Measurements from ENCODE around the gene RPTOR. TPM values are rescaled to one million over a fixed set of nuclear protein-coding genes. Genes with fewer than 3 reads are reported as not detected.
"Not testable (repeated sequence)": the region's sequence is repeated elsewhere in the genome, so short reads cannot be mapped to it uniquely, and the experiment has no call there.

Gene RPTOR
- total RNA-seq, 1 donor: 29.8 TPM

- Histone ChIP-seq H3K4me3 (ENCODE audit: low read length) (no peak overlapping the region), H3K9me3 (ENCODE audit: low read depth, low read length) (no peaks in the 10 kb centered on the region), H3K27me3 (ENCODE audit: insufficient read depth, low read length) (no peaks in the 10 kb centered on the region), H3K4me1 (ENCODE audit: insufficient read depth, low read length) (peaks cover 50% of the 10 kb centered on the region)
Measured at GRCh38 chr17:80872001-80872500, 327.4 kb downstream of the RPTOR start.

- Histone ChIP-seq H3K4me1 (ENCODE audit: insufficient read depth, low read length) (peaks cover 53% of the 10 kb centered on the region), H3K27me3 (ENCODE audit: insufficient read depth, low read length) (no peaks in the 10 kb centered on the region), H3K9me3 (ENCODE audit: low read depth, low read length) (no peaks in the 10 kb centered on the region), H3K4me3 (ENCODE audit: low read length) (no peak overlapping the region)
Measured at GRCh38 chr17:80872501-80873306, 328.1 kb downstream of the RPTOR start.

- peaks cover 59% of the 10 kb centered on the region for H3K4me1 ChIP-seq (ENCODE audit: insufficient read depth, low read length)
- H3K9me3 ChIP-seq (ENCODE audit: low read depth, low read length): no peaks in the 10 kb centered on the region
Measured at GRCh38 chr17:80873307-80873951, 328.8 kb downstream of the RPTOR start.

GRCh38 chr17:80874866-80875445, 330.3 kb downstream of the RPTOR start:
- H3K9me3 ChIP-seq (ENCODE audit: low read depth, low read length): no peaks in the 10 kb centered on the region
- peaks cover 56% of the 10 kb centered on the region for H3K4me1 ChIP-seq (ENCODE audit: insufficient read depth, low read length)
- no peak overlapping the region for H3K4me3 ChIP-seq (ENCODE audit: low read length)
- H3K27me3 ChIP-seq (ENCODE audit: insufficient read depth, low read length): no peaks in the 10 kb centered on the region

More at GRCh38 chr17:80873307-80873951, 328.8 kb downstream of the RPTOR start:
- Histone ChIP-seq H3K27me3 (ENCODE audit: insufficient read depth, low read length) (no peaks in the 10 kb centered on the region), H3K4me3 (ENCODE audit: low read length) (no peak overlapping the region)

- H3K4me3 ChIP-seq (ENCODE audit: low read length); H3K9me3 ChIP-seq (ENCODE audit: low read depth, low read length); H3K27me3 ChIP-seq (ENCODE audit: insufficient read depth, low read length): not testable (repeated sequence)
- peaks cover 50% of the 10 kb centered on the region for H3K4me1 ChIP-seq (ENCODE audit: insufficient read depth, low read length)
Measured at GRCh38 chr17:80875480-80875995, 330.9 kb downstream of the RPTOR start.

- not testable (repeated sequence) for H3K4me3 ChIP-seq (ENCODE audit: low read length); H3K27me3 ChIP-seq (ENCODE audit: insufficient read depth, low read length); H3K9me3 ChIP-seq (ENCODE audit: low read depth, low read length)
- peaks cover 40% of the 10 kb centered on the region for H3K4me1 ChIP-seq (ENCODE audit: insufficient read depth, low read length)
Measured at GRCh38 chr17:80876456-80876949, 331.9 kb downstream of the RPTOR start.

GRCh38 chr17:80876950-80877728, 332.5 kb downstream of the RPTOR start:
- Histone ChIP-seq H3K9me3 (ENCODE audit: low read depth, low read length) (no peaks in the 10 kb centered on the region), H3K4me1 (ENCODE audit: insufficient read depth, low read length) (peaks cover 34% of the 10 kb centered on the region), H3K27me3 (ENCODE audit: insufficient read depth, low read length) (no peaks in the 10 kb centered on the region), H3K4me3 (ENCODE audit: low read length) (no peak overlapping the region)

GRCh38 chr17:80877729-80878303, 333.2 kb downstream of the RPTOR start:
- H3K4me1 ChIP-seq (ENCODE audit: insufficient read depth, low read length): peaks cover 27% of the 10 kb centered on the region
- H3K27me3 ChIP-seq (ENCODE audit: insufficient read depth, low read length): no peaks in the 10 kb centered on the region
- H3K4me3 ChIP-seq (ENCODE audit: low read length): no peak overlapping the region
- H3K9me3 ChIP-seq (ENCODE audit: low read depth, low read length): no peaks in the 10 kb centered on the region

- peaks cover 14% of the 10 kb centered on the region for H3K4me1 ChIP-seq (ENCODE audit: insufficient read depth, low read length)
- H3K27me3 ChIP-seq (ENCODE audit: insufficient read depth, low read length): no peaks in the 10 kb centered on the region
- H3K9me3 ChIP-seq (ENCODE audit: low read depth, low read length): no peaks in the 10 kb centered on the region
- H3K4me3 ChIP-seq (ENCODE audit: low read length): no peak overlapping the region
Measured at GRCh38 chr17:80878876-80879722, 334.5 kb downstream of the RPTOR start.

GRCh38 chr17:80879723-80880647, 335.3 kb downstream of the RPTOR start:
- H3K4me1 ChIP-seq (ENCODE audit: insufficient read depth, low read length): peaks cover 14% of the 10 kb centered on the region
- no peak overlapping the region for H3K4me3 ChIP-seq (ENCODE audit: low read length)
- no peaks in the 10 kb centered on the region for H3K9me3 ChIP-seq (ENCODE audit: low read depth, low read length)
- no peaks in the 10 kb centered on the region for H3K27me3 ChIP-seq (ENCODE audit: insufficient read depth, low read length)

GRCh38 chr17:80880648-80880985, 336.0 kb downstream of the RPTOR start:
- no peak overlapping the region for H3K4me3 ChIP-seq (ENCODE audit: low read length)
- no peaks in the 10 kb centered on the region for H3K27me3 ChIP-seq (ENCODE audit: insufficient read depth, low read length)
- H3K4me1 ChIP-seq (ENCODE audit: insufficient read depth, low read length): peaks cover 14% of the 10 kb centered on the region
- no peaks in the 10 kb centered on the region for H3K9me3 ChIP-seq (ENCODE audit: low read depth, low read length)

- H3K9me3 ChIP-seq (ENCODE audit: low read depth, low read length): no peaks in the 10 kb centered on the region
- no peaks in the 10 kb centered on the region for H3K27me3 ChIP-seq (ENCODE audit: insufficient read depth, low read length)
- H3K4me1 ChIP-seq (ENCODE audit: insufficient read depth, low read length): peaks cover 14% of the 10 kb centered on the region
- H3K4me3 ChIP-seq (ENCODE audit: low read length): no peak overlapping the region
Measured at GRCh38 chr17:80881306-80881705, 336.7 kb downstream of the RPTOR start.

- Histone ChIP-seq H3K27me3 (ENCODE audit: insufficient read depth, low read length) (no peaks in the 10 kb centered on the region), H3K9me3 (ENCODE audit: low read depth, low read length) (no peaks in the 10 kb centered on the region), H3K4me1 (ENCODE audit: insufficient read depth, low read length) (peaks cover 9% of the 10 kb centered on the region)
Measured at GRCh38 chr17:80882323-80882722, 337.7 kb downstream of the RPTOR start.

More at GRCh38 chr17:80882323-80882722, 337.7 kb downstream of the RPTOR start:
- no peak overlapping the region for H3K4me3 ChIP-seq (ENCODE audit: low read length)
